ENCODE data around the gene UNKL. TPM values are rescaled to one million over a fixed set of nuclear protein-coding genes. Genes with fewer than 3 reads are reported as not detected.

UNKL gene
- total and polyA plus RNA-seq, 4 donors = 7.9 to 31.2 (median 16.9) TPM

DNA sequence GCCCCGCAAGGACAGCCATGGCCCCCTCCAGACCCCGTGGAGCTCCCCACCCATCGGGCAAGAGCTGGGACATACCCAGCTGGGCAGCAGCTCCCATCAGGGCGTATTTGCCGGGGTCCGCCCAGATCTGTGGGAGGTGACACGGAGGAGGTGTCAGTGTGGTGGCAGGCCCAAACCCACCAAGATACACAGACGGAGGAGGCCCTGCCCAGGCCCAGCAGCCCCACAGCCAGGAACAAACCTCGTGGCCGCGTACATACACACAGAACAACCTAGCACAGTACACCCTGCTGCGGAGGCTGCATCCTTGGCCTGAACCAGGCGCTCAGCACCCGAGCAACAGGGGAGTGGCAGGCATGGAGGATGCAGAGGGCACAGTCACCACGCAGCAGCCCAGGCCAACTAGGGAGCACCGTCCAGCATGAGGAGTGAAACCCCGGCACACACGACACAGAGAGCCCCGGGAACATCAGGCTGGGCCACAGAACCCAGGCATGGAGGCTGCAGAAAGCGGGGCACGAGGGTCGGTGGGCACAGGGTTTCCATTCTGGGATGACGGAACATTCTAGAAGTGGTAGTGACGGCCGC lies 34.8 kb upstream of the UNKL start:
- peaks cover 0 to 86% (median 6%) of the 10 kb centered on the region in 4 donors for H3K36me3 ChIP-seq (ENCODE audit: control insufficient read depth in 4 of 4, insufficient read depth in 4 of 4, low read length in 4 of 4)
- WGBS, 2 donors = 96 to 98% methylated on average over 25 of the region's 25 CpGs
- no peak for ATAC-seq (ENCODE audit: insufficient read depth, low FRiP score)

DNA sequence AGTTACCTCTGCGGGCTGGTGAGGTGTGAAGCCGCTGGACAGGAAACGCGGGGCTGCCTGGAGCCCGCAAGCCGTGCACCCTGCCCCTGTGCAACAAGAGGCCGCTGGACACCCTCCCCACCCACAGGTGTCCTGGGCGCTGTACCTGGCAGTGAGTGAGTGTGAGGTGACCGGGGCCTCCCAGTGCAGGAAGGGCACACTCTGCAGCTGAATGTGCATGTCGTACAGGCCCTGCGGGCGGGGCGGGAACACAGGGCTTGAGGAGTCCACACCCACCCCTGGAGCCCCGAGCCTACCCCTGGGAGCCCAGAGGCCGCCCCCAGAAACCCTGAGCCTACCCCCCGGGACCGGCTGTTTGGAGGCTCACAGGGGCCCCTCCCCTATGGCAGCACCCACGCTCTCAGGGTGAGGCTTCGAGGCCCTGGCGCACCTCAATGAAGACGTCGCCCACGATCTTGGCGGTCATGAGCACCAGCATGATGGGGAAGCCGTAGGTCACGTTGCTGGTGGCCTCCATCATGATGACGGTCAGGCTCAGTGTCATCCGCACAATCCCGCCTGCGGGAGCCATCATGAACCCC lies 34.1 kb upstream of the UNKL start:
- Histone ChIP-seq H3K4me1 (ENCODE audit: control insufficient read depth in 5 of 5, insufficient read depth in 5 of 5, low read length in 5 of 5) (no peaks in the 10 kb centered on the region), H3K27me3 (ENCODE audit: control insufficient read depth in 3 of 3, insufficient read depth in 3 of 3, low read length in 2 of 3) (no peaks in the 10 kb centered on the region), H3K27ac (ENCODE audit: low read depth in 1 of 2, low read length in 1 of 2) (no peak overlapping the region), H3K9ac (ENCODE audit: insufficient read depth in 1 of 2, low read length in 2 of 2) (no peak overlapping the region), H3K9me3 (ENCODE audit: control insufficient read depth in 4 of 4, insufficient read depth in 3 of 4, low read length in 3 of 4) (no peaks in the 10 kb centered on the region), H3K36me3 (ENCODE audit: control insufficient read depth in 4 of 4, insufficient read depth in 4 of 4, low read length in 4 of 4) (peaks cover 0 to 81% (median 6%) of the 10 kb centered on the region in 4 donors), H3K4me3 (no peak overlapping the region)
- ATAC-seq (ENCODE audit: insufficient read depth, low FRiP score) = no peak
- WGBS, 2 donors = 95% methylated on average over 30 of the region's 30 CpGs
- no peak for TF ChIP-seq CTCF (IDR thresholded peaks at IDR 0.05; ENCODE audit: control extremely low read depth, extremely low read depth)
- peak in 1 of 3 donors; percentile 10 for DNase-seq

More for the DNA sequence above, 34.8 kb upstream of the UNKL start:
- no peak for TF ChIP-seq CTCF (IDR thresholded peaks at IDR 0.05; ENCODE audit: control extremely low read depth, extremely low read depth)
- Histone ChIP-seq H3K27me3 (ENCODE audit: control insufficient read depth in 3 of 3, insufficient read depth in 3 of 3, low read length in 2 of 3) (no peaks in the 10 kb centered on the region), H3K4me3 (no peak overlapping the region), H3K9ac (ENCODE audit: insufficient read depth in 1 of 2, low read length in 2 of 2) (no peak overlapping the region), H3K9me3 (ENCODE audit: control insufficient read depth in 4 of 4, insufficient read depth in 3 of 4, low read length in 3 of 4) (no peaks in the 10 kb centered on the region), H3K27ac (ENCODE audit: low read depth in 1 of 2, low read length in 1 of 2) (no peak overlapping the region), H3K4me1 (ENCODE audit: control insufficient read depth in 5 of 5, insufficient read depth in 5 of 5, low read length in 5 of 5) (no peaks in the 10 kb centered on the region)
- no peak for DNase-seq

GRCh38 chr16:1447965-1448364 lies 33.5 kb upstream of the UNKL start:
- H3K27ac ChIP-seq (ENCODE audit: low read depth in 1 of 2, low read length in 1 of 2) = no peak overlapping the region
- ATAC-seq (ENCODE audit: insufficient read depth, low FRiP score) = no peak
- H3K27me3 ChIP-seq (ENCODE audit: control insufficient read depth in 3 of 3, insufficient read depth in 3 of 3, low read length in 2 of 3) = no peaks in the 10 kb centered on the region
- 93 to 94% methylated on average over 11 of the region's 11 CpGs for WGBS, 2 donors
- no peak for TF ChIP-seq CTCF (IDR thresholded peaks at IDR 0.05; ENCODE audit: control extremely low read depth, extremely low read depth)
- H3K4me1 ChIP-seq (ENCODE audit: control insufficient read depth in 5 of 5, insufficient read depth in 5 of 5, low read length in 5 of 5) = no peaks in the 10 kb centered on the region
- peak in 1 of 3 donors; percentile 8 for DNase-seq
- H3K36me3 ChIP-seq (ENCODE audit: control insufficient read depth in 4 of 4, insufficient read depth in 4 of 4, low read length in 4 of 4) = peaks cover 0 to 75% (median 6%) of the 10 kb centered on the region in 4 donors
- no peaks in the 10 kb centered on the region for H3K9me3 ChIP-seq (ENCODE audit: control insufficient read depth in 4 of 4, insufficient read depth in 3 of 4, low read length in 3 of 4)
- no peak overlapping the region for H3K4me3 ChIP-seq
- H3K9ac ChIP-seq (ENCODE audit: insufficient read depth in 1 of 2, low read length in 2 of 2) = no peak overlapping the region
